ENCODE measurements around the gene BTN2A1. TPM values are rescaled to one million over a fixed set of nuclear protein-coding genes. Genes with fewer than 3 reads are reported as not detected.

The BTN2A1 gene
- polyA plus RNA-seq, 4 donors = 15.4 to 25.4 (median 18.4) TPM

- Histone ChIP-seq H3K4me1 (ENCODE audit: control insufficient read depth in 3 of 3, insufficient read depth in 2 of 3, low read depth in 1 of 3, low read length in 2 of 3) (peaks cover 0 to 41% (median 10%) of the 10 kb centered on the region in 3 donors), H3K27ac (ENCODE audit: low read depth in 1 of 3, low read length in 2 of 3) (peak overlapping the region in 1 of 3 donors; percentile 13), H3K36me3 (ENCODE audit: control insufficient read depth in 3 of 3, insufficient read depth in 2 of 3, low read depth in 1 of 3, low read length in 3 of 3) (peaks cover 0 to 4% (median 0%) of the 10 kb centered on the region in 3 donors), H3K27me3 (ENCODE audit: control insufficient read depth in 3 of 3, insufficient read depth in 3 of 3, low read length in 3 of 3) (no peaks in the 10 kb centered on the region), H3K9me3 (ENCODE audit: control insufficient read depth in 2 of 2, insufficient read depth in 1 of 2, low read depth in 1 of 2, low read length in 1 of 2) (peaks cover 0 to 9% of the 10 kb centered on the region in 2 donors), H3K4me3 (ENCODE audit: low read depth in 1 of 3, low read length in 3 of 3) (no peak overlapping the region)
- WGBS, 3 donors = 84 to 94% (median 93%) methylated on average over 4 of the region's 4 CpGs
- no peak for FAIRE-seq
- DNase-seq = no peak
Measured at GRCh38 chr6:26476896-26477295, 19.1 kb downstream of the BTN2A1 start.

- no peak for FAIRE-seq
- Histone ChIP-seq H3K36me3 (ENCODE audit: control insufficient read depth in 3 of 3, insufficient read depth in 2 of 3, low read depth in 1 of 3, low read length in 3 of 3) (peaks cover 0 to 4% (median 0%) of the 10 kb centered on the region in 3 donors), H3K4me1 (ENCODE audit: control insufficient read depth in 3 of 3, insufficient read depth in 2 of 3, low read depth in 1 of 3, low read length in 2 of 3) (peaks cover 0 to 41% (median 10%) of the 10 kb centered on the region in 3 donors), H3K9me3 (ENCODE audit: control insufficient read depth in 2 of 2, insufficient read depth in 1 of 2, low read depth in 1 of 2, low read length in 1 of 2) (peaks cover 0 to 4% of the 10 kb centered on the region in 2 donors), H3K27me3 (ENCODE audit: control insufficient read depth in 3 of 3, insufficient read depth in 3 of 3, low read length in 3 of 3) (no peaks in the 10 kb centered on the region), H3K27ac (ENCODE audit: low read depth in 1 of 3, low read length in 2 of 3) (no peak overlapping the region), H3K4me3 (ENCODE audit: low read depth in 1 of 3, low read length in 3 of 3) (no peak overlapping the region)
- DNase-seq = no peak
- WGBS, 3 donors = 28 to 50% (median 33%) methylated on average over 1 of the region's 1 CpG
Measured at GRCh38 chr6:26477426-26477825, 19.7 kb downstream of the BTN2A1 start.

DNA sequence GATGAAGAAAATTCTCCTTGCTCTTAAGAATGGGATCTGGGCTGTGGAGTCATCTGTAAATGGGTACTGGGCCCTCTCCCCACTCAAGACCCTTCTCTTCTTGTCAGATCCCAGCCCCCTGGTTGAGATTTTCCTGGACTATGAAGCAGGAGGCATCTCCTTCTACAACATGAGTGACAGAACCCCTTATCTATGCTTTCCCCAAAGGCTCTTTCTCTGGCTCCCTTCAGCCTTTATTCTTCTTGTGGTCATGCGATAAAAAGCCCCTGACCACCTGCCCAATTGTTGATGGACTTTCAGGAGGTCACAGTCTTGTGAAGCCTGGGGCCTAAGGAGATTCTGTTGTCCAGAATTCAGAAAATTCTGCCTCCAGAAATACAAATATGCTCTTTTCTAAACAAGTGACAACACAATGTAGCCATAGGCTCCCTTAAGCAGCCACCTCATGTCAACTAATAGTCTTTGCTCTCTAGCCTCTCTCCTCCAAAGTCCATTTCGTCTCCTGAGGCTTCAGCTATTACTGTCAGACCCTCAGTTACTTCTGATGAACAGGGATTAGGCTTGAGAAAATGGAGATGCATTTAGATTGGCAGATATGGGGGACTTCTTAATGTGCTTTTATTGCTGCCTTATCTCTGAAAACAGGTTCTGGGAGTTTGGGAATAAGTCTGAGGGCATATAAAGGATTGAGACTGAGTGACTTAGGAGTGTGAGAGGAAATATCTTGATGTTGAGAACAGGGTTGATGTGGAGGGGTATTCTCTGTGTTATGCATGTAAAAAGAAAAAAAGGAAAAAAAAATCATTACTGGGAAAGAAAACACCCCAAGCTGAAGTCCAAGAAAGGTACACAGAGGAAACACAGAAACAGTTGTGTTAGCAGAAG, 20.6 kb downstream of the BTN2A1 start:
- H3K4me3 ChIP-seq (ENCODE audit: low read depth in 1 of 3, low read length in 3 of 3) = no peak overlapping the region
- peak overlapping the region in 1 of 3 donors; percentile 26 for H3K27ac ChIP-seq (ENCODE audit: low read depth in 1 of 3, low read length in 2 of 3)
- peaks cover 0 to 4% (median 0%) of the 10 kb centered on the region in 3 donors for H3K36me3 ChIP-seq (ENCODE audit: control insufficient read depth in 3 of 3, insufficient read depth in 2 of 3, low read depth in 1 of 3, low read length in 3 of 3)
- peaks cover 0 to 41% (median 10%) of the 10 kb centered on the region in 3 donors for H3K4me1 ChIP-seq (ENCODE audit: control insufficient read depth in 3 of 3, insufficient read depth in 2 of 3, low read depth in 1 of 3, low read length in 2 of 3)
- no peak for FAIRE-seq
- no peaks in the 10 kb centered on the region for H3K9me3 ChIP-seq (ENCODE audit: control insufficient read depth in 2 of 2, insufficient read depth in 1 of 2, low read depth in 1 of 2, low read length in 1 of 2)
- H3K27me3 ChIP-seq (ENCODE audit: control insufficient read depth in 3 of 3, insufficient read depth in 3 of 3, low read length in 3 of 3) = no peaks in the 10 kb centered on the region
- DNase-seq = peak in 1 of 2 donors; percentile 22
- WGBS, 3 donors = 77 to 90% (median 83%) methylated on average over 2 of the region's 2 CpGs

DNA sequence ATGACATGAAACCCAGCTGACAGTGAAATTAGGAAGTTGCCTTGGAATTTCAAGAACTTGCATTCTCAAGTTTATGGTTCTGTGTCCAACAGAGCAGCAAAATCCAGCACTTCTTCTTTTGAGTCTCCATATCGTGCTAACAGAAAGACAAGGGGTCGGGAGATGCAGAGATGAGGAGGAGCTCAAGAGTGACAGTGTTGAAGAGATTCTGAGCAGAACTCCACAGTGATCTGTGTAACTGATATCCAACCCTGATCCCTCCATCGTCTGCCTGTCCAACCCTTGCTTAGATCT, 21.2 kb downstream of the BTN2A1 start:
- Histone ChIP-seq H3K9me3 (ENCODE audit: control insufficient read depth in 2 of 2, insufficient read depth in 1 of 2, low read depth in 1 of 2, low read length in 1 of 2) (no peaks in the 10 kb centered on the region), H3K27ac (ENCODE audit: low read depth in 1 of 3, low read length in 2 of 3) (no peak overlapping the region), H3K27me3 (ENCODE audit: control insufficient read depth in 3 of 3, insufficient read depth in 3 of 3, low read length in 3 of 3) (no peaks in the 10 kb centered on the region), H3K36me3 (ENCODE audit: control insufficient read depth in 3 of 3, insufficient read depth in 2 of 3, low read depth in 1 of 3, low read length in 3 of 3) (peaks cover 0 to 4% (median 0%) of the 10 kb centered on the region in 3 donors), H3K4me3 (ENCODE audit: low read depth in 1 of 3, low read length in 3 of 3) (no peak overlapping the region), H3K4me1 (ENCODE audit: control insufficient read depth in 3 of 3, insufficient read depth in 2 of 3, low read depth in 1 of 3, low read length in 2 of 3) (peaks cover 0 to 44% (median 10%) of the 10 kb centered on the region in 3 donors)
- 75 to 90% (median 89%) methylated on average over 3 of the region's 3 CpGs for WGBS, 3 donors
- FAIRE-seq (no peak), DNase-seq (no peak)

- WGBS, 3 donors = 96 to 98% (median 96%) methylated on average over 4 of the region's 4 CpGs
- DNase-seq = no peak
- FAIRE-seq = no peak
Measured at GRCh38 chr6:26482338-26482737, 24.6 kb downstream of the BTN2A1 start.

GRCh38 chr6:26483727-26484126, 26.0 kb downstream of the BTN2A1 start:
- Histone ChIP-seq H3K36me3 (ENCODE audit: control insufficient read depth in 3 of 3, insufficient read depth in 2 of 3, low read depth in 1 of 3, low read length in 3 of 3) (no peaks in the 10 kb centered on the region), H3K27ac (ENCODE audit: low read depth in 1 of 3, low read length in 2 of 3) (no peak overlapping the region), H3K4me3 (ENCODE audit: low read depth in 1 of 3, low read length in 3 of 3) (no peak overlapping the region), H3K27me3 (ENCODE audit: control insufficient read depth in 3 of 3, insufficient read depth in 3 of 3, low read length in 3 of 3) (no peaks in the 10 kb centered on the region), H3K4me1 (ENCODE audit: control insufficient read depth in 3 of 3, insufficient read depth in 2 of 3, low read depth in 1 of 3, low read length in 2 of 3) (peaks cover 0 to 22% (median 0%) of the 10 kb centered on the region in 3 donors), H3K9me3 (ENCODE audit: control insufficient read depth in 2 of 2, insufficient read depth in 1 of 2, low read depth in 1 of 2, low read length in 1 of 2) (peaks cover 0 to 6% of the 10 kb centered on the region in 2 donors)
- 75 to 90% (median 77%) methylated on average over 3 of the region's 3 CpGs for WGBS, 3 donors
- no peak for FAIRE-seq
- DNase-seq = no peak

More at GRCh38 chr6:26482338-26482737, 24.6 kb downstream of the BTN2A1 start:
- Histone ChIP-seq H3K27me3 (ENCODE audit: control insufficient read depth in 3 of 3, insufficient read depth in 3 of 3, low read length in 3 of 3) (no peaks in the 10 kb centered on the region), H3K9me3 (ENCODE audit: control insufficient read depth in 2 of 2, insufficient read depth in 1 of 2, low read depth in 1 of 2, low read length in 1 of 2) (no peaks in the 10 kb centered on the region), H3K27ac (ENCODE audit: low read depth in 1 of 3, low read length in 2 of 3) (no peak overlapping the region), H3K4me1 (ENCODE audit: control insufficient read depth in 3 of 3, insufficient read depth in 2 of 3, low read depth in 1 of 3, low read length in 2 of 3) (peaks cover 0 to 35% (median 3%) of the 10 kb centered on the region in 3 donors), H3K4me3 (ENCODE audit: low read depth in 1 of 3, low read length in 3 of 3) (no peak overlapping the region), H3K36me3 (ENCODE audit: control insufficient read depth in 3 of 3, insufficient read depth in 2 of 3, low read depth in 1 of 3, low read length in 3 of 3) (no peaks in the 10 kb centered on the region)

DNA sequence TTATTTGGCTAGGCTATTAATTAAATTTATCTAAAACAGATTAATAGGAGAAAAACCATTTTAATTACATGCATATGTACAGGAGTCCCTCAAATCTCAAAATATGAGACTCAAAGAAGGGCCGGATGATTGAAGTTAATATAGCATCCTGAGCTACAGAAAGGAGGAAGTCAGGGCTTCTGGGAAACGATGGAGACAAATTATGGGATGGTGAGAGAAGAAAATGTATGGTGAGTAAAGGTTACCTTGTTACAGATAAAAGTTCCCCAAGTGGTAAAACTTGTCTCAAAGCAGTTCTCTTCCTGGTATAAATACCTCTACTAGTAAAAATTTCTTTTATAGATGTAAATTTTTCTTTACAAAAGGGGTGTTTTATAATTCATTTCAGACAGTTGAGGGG, 26.4 kb downstream of the BTN2A1 start:
- no peaks in the 10 kb centered on the region for H3K27me3 ChIP-seq (ENCODE audit: control insufficient read depth in 3 of 3, insufficient read depth in 3 of 3, low read length in 3 of 3)
- DNase-seq (peak; percentile 31 to 56), FAIRE-seq (no peak)
- H3K9me3 ChIP-seq (ENCODE audit: control insufficient read depth in 2 of 2, insufficient read depth in 1 of 2, low read depth in 1 of 2, low read length in 1 of 2) = peaks cover 0 to 6% of the 10 kb centered on the region in 2 donors
- no peak overlapping the region for H3K27ac ChIP-seq (ENCODE audit: low read depth in 1 of 3, low read length in 2 of 3)
- no peak overlapping the region for H3K4me3 ChIP-seq (ENCODE audit: low read depth in 1 of 3, low read length in 3 of 3)
- WGBS, 3 donors = 15 to 38% (median 36%) methylated on average over 2 of the region's 2 CpGs
- no peaks in the 10 kb centered on the region for H3K36me3 ChIP-seq (ENCODE audit: control insufficient read depth in 3 of 3, insufficient read depth in 2 of 3, low read depth in 1 of 3, low read length in 3 of 3)
- peaks cover 0 to 21% (median 0%) of the 10 kb centered on the region in 3 donors for H3K4me1 ChIP-seq (ENCODE audit: control insufficient read depth in 3 of 3, insufficient read depth in 2 of 3, low read depth in 1 of 3, low read length in 2 of 3)

- Histone ChIP-seq H3K4me3 (ENCODE audit: low read depth in 1 of 3, low read length in 3 of 3) (no peak overlapping the region), H3K9me3 (ENCODE audit: control insufficient read depth in 2 of 2, insufficient read depth in 1 of 2, low read depth in 1 of 2, low read length in 1 of 2) (peaks cover 0 to 6% of the 10 kb centered on the region in 2 donors), H3K4me1 (ENCODE audit: control insufficient read depth in 3 of 3, insufficient read depth in 2 of 3, low read depth in 1 of 3, low read length in 2 of 3) (peaks cover 0 to 27% (median 2%) of the 10 kb centered on the region in 3 donors), H3K27me3 (ENCODE audit: control insufficient read depth in 3 of 3, insufficient read depth in 3 of 3, low read length in 3 of 3) (no peaks in the 10 kb centered on the region), H3K27ac (ENCODE audit: low read depth in 1 of 3, low read length in 2 of 3) (peak overlapping the region in 1 of 3 donors; percentile 74), H3K36me3 (ENCODE audit: control insufficient read depth in 3 of 3, insufficient read depth in 2 of 3, low read depth in 1 of 3, low read length in 3 of 3) (no peaks in the 10 kb centered on the region)
- 65 to 69% (median 67%) methylated on average over 6 of the region's 6 CpGs for WGBS, 3 donors
- DNase-seq (peak; percentile 48 to 67), FAIRE-seq (no peak)
Measured at GRCh38 chr6:26485112-26485780, 27.5 kb downstream of the BTN2A1 start.

Measured in small intestine (tissue), 7 donors.